ENCODE data around the gene LAMC1.

LAMC1 gene

DNA sequence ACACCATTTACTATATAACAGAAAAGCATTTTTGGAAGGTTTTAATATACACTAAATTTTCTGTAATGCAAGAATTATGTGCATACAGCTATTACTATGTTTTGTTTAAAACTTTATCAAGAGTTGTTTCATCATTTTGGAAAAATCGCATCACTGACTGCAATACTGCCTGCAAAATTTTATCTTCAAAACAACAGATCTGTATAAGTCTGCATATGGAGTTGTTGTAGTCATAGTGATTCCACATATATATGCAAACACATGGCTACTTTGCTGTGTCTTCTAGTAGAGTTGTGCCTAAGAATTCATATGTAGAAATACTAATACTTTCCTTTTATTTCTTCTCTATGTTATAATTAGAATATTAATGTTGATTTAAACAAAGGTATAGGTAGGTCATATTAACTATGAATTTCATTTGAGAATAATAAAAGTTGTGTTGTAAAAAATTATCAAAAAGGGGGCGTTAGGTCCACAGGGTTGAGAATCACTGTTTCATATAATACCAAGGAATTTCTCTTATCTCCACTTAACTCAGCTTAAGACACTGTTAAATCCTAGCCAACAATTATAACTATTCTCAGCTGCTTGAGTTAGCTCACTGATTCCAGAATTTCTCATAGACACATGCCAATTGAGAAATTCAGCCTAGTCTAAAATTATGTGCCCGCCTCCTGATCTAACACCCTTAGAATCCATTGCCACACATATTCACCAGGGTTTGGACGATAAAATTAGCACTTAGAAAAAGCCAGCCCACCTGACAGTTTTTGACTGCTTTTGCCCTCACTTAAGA is 22.9 kb upstream of the LAMC1 start:
- no peak for DNase-seq (ENCODE audit: low read depth, low spot score)
- CTCF ChIA-PET = interaction anchor here (1.1 kb wide), 1 partner anchor 14 kb away, joined by 3 read pairs; no protein-coding TSS in a partner anchor
- POLR2A ChIA-PET = no interaction called here
- no peak overlapping the region for H3K4me3 ChIP-seq (ENCODE audit: low read depth, low read length)
- TF ChIP-seq, protein P1, sequence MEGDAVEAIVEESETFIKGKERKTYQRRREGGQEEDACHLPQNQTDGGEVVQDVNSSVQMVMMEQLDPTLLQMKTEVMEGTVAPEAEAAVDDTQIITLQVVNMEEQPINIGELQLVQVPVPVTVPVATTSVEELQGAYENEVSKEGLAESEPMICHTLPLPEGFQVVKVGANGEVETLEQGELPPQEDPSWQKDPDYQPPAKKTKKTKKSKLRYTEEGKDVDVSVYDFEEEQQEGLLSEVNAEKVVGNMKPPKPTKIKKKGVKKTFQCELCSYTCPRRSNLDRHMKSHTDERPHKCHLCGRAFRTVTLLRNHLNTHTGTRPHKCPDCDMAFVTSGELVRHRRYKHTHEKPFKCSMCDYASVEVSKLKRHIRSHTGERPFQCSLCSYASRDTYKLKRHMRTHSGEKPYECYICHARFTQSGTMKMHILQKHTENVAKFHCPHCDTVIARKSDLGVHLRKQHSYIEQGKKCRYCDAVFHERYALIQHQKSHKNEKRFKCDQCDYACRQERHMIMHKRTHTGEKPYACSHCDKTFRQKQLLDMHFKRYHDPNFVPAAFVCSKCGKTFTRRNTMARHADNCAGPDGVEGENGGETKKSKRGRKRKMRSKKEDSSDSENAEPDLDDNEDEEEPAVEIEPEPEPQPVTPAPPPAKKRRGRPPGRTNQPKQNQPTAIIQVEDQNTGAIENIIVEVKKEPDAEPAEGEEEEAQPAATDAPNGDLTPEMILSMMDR (IDR thresholded peaks at IDR 0.05; ENCODE audit: insufficient read depth, low read length, missing control alignments) = no peak

DNA sequence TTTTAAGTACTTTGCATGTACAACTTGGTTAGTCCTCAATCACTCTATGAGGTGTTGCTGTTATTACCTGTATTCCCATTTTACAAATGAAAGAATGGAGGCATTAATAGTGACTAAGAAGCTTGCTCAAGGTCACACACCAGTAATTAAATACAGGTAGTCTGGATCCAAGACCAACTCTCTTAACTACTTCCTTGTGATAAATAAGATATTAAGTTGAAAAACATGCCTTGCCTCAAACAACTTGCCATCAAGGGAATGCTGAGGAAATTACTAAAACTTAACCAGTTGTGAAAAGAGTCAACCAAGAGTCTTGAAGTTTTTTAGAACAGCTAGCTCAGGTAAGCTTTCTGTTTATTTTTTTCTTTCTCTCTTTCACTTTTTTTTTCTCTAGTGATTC is 21.0 kb upstream of the LAMC1 start:
- ChIA-PET POLR2A (no interaction called here), CTCF (interaction anchor here (0.8 to 1.0 kb wide), 2 partner anchors 8 to 18 kb away, joined by 3 to 4 read pairs; no protein-coding TSS in a partner anchor)
- H3K4me3 ChIP-seq (ENCODE audit: low read depth, low read length) = no peak overlapping the region
- no peak for DNase-seq (ENCODE audit: low read depth, low spot score)
- TF ChIP-seq, protein P1 (IDR thresholded peaks at IDR 0.05; ENCODE audit: insufficient read depth, low read length, missing control alignments) = no peak

DNA sequence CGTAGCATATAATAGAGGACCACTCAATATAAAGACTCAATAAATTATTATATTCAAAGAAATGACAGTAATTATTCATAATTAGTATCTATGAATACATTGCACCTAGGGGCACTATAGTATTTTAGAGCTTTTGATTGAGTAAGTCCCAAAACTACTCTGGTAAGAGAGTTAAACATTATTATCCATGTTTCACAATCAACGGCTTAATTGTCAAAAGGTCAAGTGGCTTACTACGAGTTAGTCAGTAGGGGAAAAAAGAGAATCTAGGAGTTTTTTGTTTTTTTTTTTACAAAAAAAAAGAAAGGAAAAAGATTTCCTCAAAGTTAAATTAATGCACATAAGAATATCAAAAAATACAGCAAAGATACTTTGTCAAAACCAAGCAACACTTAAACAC is 20.4 kb upstream of the LAMC1 start:
- ChIA-PET POLR2A (no interaction called here), CTCF (interaction anchor here (0.8 to 1.0 kb wide), 2 partner anchors 9 to 18 kb away, joined by 3 to 4 read pairs; no protein-coding TSS in a partner anchor)
- H3K4me3 ChIP-seq (ENCODE audit: low read depth, low read length) = no peak overlapping the region
- DNase-seq (ENCODE audit: low read depth, low spot score) = no peak
- TF ChIP-seq, protein P1 (IDR thresholded peaks at IDR 0.05; ENCODE audit: insufficient read depth, low read length, missing control alignments) = no peak

DNA sequence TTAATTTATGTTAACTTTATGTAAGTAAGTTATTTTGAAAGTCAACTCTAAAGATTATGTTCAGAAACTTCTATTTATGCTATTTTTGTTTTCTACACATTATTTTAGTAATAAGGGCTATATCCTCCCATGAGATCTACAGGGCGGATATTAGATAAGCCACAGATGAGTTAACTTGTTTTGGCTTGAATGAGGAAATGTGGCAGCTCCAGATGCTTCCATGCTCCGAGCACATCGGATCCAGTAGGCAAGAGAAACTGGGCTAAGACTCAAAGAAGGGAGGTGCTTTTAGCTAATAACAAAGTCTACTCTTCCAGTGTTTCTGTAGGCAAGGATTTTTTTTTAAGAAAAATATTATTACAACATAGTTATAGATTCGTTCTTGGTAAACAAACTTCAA is 20.0 kb upstream of the LAMC1 start:
- no peak overlapping the region for H3K4me3 ChIP-seq (ENCODE audit: low read depth, low read length)
- CTCF ChIA-PET = interaction anchor here (0.8 kb wide), 1 partner anchor 12 kb away, joined by 3 read pairs; no protein-coding TSS in a partner anchor
- DNase-seq (ENCODE audit: low read depth, low spot score) = no peak
- TF ChIP-seq, protein P1 (IDR thresholded peaks at IDR 0.05; ENCODE audit: insufficient read depth, low read length, missing control alignments) = no peak
- POLR2A ChIA-PET = no interaction called here

DNA sequence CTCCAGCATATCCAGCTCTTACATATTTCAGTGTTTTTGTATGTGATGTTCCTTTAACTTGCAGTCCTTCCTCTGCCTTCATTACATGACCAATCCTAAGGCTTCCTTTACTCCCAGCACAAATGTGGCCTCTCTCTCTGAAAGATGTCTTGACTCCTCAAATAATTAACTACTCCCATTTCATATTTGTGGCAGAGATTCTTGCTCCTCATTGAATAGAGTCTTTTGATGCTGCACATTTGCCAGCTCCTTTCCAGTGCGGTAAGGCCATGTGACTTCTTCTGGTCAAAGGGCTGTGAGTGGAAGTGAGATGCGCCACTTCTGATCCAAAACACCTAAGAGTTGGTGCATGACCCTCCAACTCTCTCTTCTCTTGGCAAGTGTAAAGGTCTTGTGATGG is 19.1 kb upstream of the LAMC1 start:
- no peak for DNase-seq (ENCODE audit: low read depth, low spot score)
- ChIA-PET CTCF (interaction anchor here (1.7 kb wide), 1 partner anchor 10 kb away, joined by 6 read pairs; no protein-coding TSS in a partner anchor), POLR2A (no interaction called here)
- no peak overlapping the region for H3K4me3 ChIP-seq (ENCODE audit: low read depth, low read length)
- TF ChIP-seq, protein P1 (IDR thresholded peaks at IDR 0.05; ENCODE audit: insufficient read depth, low read length, missing control alignments) = no peak

DNA sequence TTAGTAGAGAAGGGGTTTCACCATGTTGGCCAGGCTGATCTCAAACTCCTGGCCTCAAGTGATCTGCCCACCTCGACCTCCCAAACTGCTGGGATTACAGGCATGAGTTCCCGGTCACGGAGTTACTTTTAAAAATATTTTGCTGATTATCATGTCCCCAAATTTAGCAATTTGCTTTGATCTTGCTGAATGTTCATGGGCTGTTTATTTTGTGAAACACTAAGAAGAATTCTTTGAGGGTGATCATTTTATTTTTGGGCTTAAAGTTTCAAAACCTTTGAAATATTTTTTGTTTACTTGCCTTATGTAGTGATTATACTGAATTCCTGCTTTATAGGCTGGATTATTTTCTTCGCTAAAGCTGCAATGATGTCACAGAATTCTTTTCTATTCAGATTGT is 11.4 kb upstream of the LAMC1 start:
- CTCF ChIA-PET = no interaction called here
- no peak overlapping the region for H3K4me3 ChIP-seq (ENCODE audit: low read depth, low read length)
- DNase-seq (ENCODE audit: low read depth, low spot score) = no peak
- TF ChIP-seq, protein P1 (IDR thresholded peaks at IDR 0.05; ENCODE audit: insufficient read depth, low read length, missing control alignments) = no peak
- POLR2A ChIA-PET = no interaction called here
